ENCODE results near the gene LUZP1. TPM values are rescaled to one million over a fixed set of nuclear protein-coding genes. Genes with fewer than 3 reads are reported as not detected.

Gene LUZP1
- total and polyA plus RNA-seq, 10 of the 15 experiments (the other 5 are each of a cell fraction or from before 2014, with no cell fraction given) = 11.3 to 28.2 (median 17.3) TPM

DNA sequence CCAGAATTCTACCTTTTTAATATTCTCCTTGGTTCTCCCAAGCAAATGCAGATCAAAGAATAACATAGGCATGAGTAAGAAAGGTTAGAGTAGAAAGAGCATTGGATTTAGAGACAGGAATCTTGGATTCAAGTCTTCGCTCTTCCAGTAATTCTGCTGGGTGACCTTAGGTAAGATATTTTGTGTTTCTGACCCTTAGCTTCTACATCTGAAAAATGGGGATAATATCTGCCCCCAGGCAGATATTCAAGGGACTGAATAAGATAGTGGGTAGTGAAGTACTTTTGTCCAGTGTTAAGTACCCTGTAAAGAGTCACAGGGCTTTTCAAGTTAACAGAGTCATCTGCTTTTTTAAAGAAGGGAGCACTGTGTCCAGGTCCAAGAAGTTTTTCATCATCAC, 78.6 kb downstream of the LUZP1 start:
- Histone ChIP-seq H2AFZ (ENCODE audit: control insufficient read depth, low read depth, low read length) (no peak overlapping the region), H3K9ac (ENCODE audit: control insufficient read depth, insufficient read depth, low read length) (no peak overlapping the region), H3K9me3 (replicated peaks; ENCODE audit: control insufficient read depth, insufficient read depth, low read length) (no peaks in the 10 kb centered on the region), H3K4me3 (no peak overlapping the region), H3K4me1 (ENCODE audit: control insufficient read depth, insufficient read depth, low read length) (no peaks in the 10 kb centered on the region), H3K36me3 (ENCODE audit: control insufficient read depth in 2 of 2, insufficient read depth in 2 of 2, low read length in 1 of 2) (peaks cover 19 to 22% of the 10 kb centered on the region in 2 experiments), H3K27ac (ENCODE audit: control insufficient read depth, insufficient read depth) (no peak overlapping the region), H3K4me2 (ENCODE audit: control insufficient read depth, insufficient read depth) (no peak overlapping the region), H3K79me2 (ENCODE audit: control insufficient read depth, insufficient read depth, low read length) (no peaks in the 10 kb centered on the region), H3K27me3 (replicated peaks in 1 of 2; ENCODE audit: control insufficient read depth in 2 of 2, insufficient read depth in 2 of 2, low read length in 1 of 2) (no peaks in the 10 kb centered on the region), H4K20me1 (ENCODE audit: control insufficient read depth, insufficient read depth) (no peaks in the 10 kb centered on the region)
- ChIA-PET SMC1A (ENCODE audit: uncharacterized antibody, unreplicated experiment) (interaction anchor here (0.7 to 1.1 kb wide), 3 partner anchors 9 to 93 kb away, joined by 3 read pairs; no protein-coding TSS in a partner anchor), CTCF (interaction anchor here (1.0 to 20.3 kb wide), 2 partner anchors 9 to 92 kb away, joined by 3 to 961 read pairs; no protein-coding TSS in a partner anchor), RAD21 (ENCODE audit: unreplicated experiment) (interaction anchor here (1.4 kb wide), 1 partner anchor 95 kb away, joined by 4 read pairs; no protein-coding TSS in a partner anchor), POLR2A (interaction anchor here (0.6 to 0.7 kb wide), 2 partner anchors 19 to 83 kb away, joined by 3 read pairs; no protein-coding TSS in a partner anchor)
- intact Hi-C loops (cut with micrococcal nuclease; ENCODE audit: unreplicated experiment) = no loop called here
- ATAC-seq = no peak
- FAIRE-seq = no peak
- BruUV-seq (replicated peaks) = no TSS peak
- DNase-seq (ENCODE audit: low read depth, low spot score) = no peak
- in situ Hi-C loops (cut with MboI) = no loop called here
- WGBS (ENCODE audit: insufficient coverage, insufficient replicate concordance, low lambda C conversion rate, missing lambda C conversion rate) = 100% methylated on average over 1 of the region's 1 CpG
- TF ChIP-seq FOS (IDR thresholded peaks at IDR 0.05; ENCODE audit: borderline replicate concordance, extremely low read depth, insufficient read length) (no peak), SMAD5 (IDR thresholded peaks at IDR 0.05; ENCODE audit: low read depth) (no peak), BMI1 (IDR thresholded peaks at IDR 0.05; ENCODE audit: borderline replicate concordance) (no peak), CHD2 (IDR thresholded peaks at IDR 0.05; ENCODE audit: borderline replicate concordance, low read depth, low read length) (no peak), YY1 (IDR thresholded peaks at IDR 0.05; ENCODE audit: low read depth, low read length) (no peak), ZNF622 (IDR thresholded peaks at IDR 0.05) (no peak), ZSCAN29 (IDR thresholded peaks at IDR 0.05) (no peak), CHD1 (IDR thresholded peaks at IDR 0.05; ENCODE audit: low read depth, low read length) (no peak), SREBF2 (IDR thresholded peaks at IDR 0.05; ENCODE audit: low read length) (no peak), POLR2AphosphoS2 (IDR thresholded peaks at IDR 0.05; ENCODE audit: low read depth, low read length) (no peak), MEF2A (IDR thresholded peaks at IDR 0.05; ENCODE audit: insufficient read depth, low read depth, low read length) (no peak), HDGF (IDR thresholded peaks at IDR 0.05) (no peak), EGR1 (IDR thresholded peaks at IDR 0.05; ENCODE audit: borderline replicate concordance in 1 of 2, low read depth in 2 of 2, low read length in 2 of 2) (no peak)
- TF ChIP-seq, protein P1, sequence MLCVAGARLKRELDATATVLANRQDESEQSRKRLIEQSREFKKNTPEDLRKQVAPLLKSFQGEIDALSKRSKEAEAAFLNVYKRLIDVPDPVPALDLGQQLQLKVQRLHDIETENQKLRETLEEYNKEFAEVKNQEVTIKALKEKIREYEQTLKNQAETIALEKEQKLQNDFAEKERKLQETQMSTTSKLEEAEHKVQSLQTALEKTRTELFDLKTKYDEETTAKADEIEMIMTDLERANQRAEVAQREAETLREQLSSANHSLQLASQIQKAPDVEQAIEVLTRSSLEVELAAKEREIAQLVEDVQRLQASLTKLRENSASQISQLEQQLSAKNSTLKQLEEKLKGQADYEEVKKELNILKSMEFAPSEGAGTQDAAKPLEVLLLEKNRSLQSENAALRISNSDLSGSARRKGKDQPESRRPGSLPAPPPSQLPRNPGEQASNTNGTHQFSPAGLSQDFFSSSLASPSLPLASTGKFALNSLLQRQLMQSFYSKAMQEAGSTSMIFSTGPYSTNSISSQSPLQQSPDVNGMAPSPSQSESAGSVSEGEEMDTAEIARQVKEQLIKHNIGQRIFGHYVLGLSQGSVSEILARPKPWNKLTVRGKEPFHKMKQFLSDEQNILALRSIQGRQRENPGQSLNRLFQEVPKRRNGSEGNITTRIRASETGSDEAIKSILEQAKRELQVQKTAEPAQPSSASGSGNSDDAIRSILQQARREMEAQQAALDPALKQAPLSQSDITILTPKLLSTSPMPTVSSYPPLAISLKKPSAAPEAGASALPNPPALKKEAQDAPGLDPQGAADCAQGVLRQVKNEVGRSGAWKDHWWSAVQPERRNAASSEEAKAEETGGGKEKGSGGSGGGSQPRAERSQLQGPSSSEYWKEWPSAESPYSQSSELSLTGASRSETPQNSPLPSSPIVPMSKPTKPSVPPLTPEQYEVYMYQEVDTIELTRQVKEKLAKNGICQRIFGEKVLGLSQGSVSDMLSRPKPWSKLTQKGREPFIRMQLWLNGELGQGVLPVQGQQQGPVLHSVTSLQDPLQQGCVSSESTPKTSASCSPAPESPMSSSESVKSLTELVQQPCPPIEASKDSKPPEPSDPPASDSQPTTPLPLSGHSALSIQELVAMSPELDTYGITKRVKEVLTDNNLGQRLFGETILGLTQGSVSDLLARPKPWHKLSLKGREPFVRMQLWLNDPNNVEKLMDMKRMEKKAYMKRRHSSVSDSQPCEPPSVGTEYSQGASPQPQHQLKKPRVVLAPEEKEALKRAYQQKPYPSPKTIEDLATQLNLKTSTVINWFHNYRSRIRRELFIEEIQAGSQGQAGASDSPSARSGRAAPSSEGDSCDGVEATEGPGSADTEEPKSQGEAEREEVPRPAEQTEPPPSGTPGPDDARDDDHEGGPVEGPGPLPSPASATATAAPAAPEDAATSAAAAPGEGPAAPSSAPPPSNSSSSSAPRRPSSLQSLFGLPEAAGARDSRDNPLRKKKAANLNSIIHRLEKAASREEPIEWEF (IDR thresholded peaks at IDR 0.05; ENCODE audit: insufficient replicate concordance, low read depth, low read length) = no peak
- TF ChIP-seq, protein P2, sequence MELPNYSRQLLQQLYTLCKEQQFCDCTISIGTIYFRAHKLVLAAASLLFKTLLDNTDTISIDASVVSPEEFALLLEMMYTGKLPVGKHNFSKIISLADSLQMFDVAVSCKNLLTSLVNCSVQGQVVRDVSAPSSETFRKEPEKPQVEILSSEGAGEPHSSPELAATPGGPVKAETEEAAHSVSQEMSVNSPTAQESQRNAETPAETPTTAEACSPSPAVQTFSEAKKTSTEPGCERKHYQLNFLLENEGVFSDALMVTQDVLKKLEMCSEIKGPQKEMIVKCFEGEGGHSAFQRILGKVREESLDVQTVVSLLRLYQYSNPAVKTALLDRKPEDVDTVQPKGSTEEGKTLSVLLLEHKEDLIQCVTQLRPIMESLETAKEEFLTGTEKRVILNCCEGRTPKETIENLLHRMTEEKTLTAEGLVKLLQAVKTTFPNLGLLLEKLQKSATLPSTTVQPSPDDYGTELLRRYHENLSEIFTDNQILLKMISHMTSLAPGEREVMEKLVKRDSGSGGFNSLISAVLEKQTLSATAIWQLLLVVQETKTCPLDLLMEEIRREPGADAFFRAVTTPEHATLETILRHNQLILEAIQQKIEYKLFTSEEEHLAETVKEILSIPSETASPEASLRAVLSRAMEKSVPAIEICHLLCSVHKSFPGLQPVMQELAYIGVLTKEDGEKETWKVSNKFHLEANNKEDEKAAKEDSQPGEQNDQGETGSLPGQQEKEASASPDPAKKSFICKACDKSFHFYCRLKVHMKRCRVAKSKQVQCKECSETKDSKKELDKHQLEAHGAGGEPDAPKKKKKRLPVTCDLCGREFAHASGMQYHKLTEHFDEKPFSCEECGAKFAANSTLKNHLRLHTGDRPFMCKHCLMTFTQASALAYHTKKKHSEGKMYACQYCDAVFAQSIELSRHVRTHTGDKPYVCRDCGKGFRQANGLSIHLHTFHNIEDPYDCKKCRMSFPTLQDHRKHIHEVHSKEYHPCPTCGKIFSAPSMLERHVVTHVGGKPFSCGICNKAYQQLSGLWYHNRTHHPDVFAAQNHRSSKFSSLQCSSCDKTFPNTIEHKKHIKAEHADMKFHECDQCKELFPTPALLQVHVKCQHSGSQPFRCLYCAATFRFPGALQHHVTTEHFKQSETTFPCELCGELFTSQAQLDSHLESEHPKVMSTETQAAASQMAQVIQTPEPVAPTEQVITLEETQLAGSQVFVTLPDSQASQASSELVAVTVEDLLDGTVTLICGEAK (IDR thresholded peaks at IDR 0.05; ENCODE audit: borderline replicate concordance) = no peak
- TF ChIP-seq, protein P3, sequence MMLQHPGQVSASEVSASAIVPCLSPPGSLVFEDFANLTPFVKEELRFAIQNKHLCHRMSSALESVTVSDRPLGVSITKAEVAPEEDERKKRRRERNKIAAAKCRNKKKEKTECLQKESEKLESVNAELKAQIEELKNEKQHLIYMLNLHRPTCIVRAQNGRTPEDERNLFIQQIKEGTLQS (IDR thresholded peaks at IDR 0.05; ENCODE audit: borderline replicate concordance, extremely low read depth, low read depth, low read length) = no peak

Data from GM12878 (cell line).